OCI-LY3 (cell line): ENCODE results near the gene PABPN1.

Experiments used
- H2AFZ ChIP-seq: fragments of 200-600, 300-600 bp; shearing (Covaris generic); 2 replicates; pipeline ENCODE4 v1.6.0; 2014; ENCODE audit warnings: antibody characterized with exemption, low read depth, low read length
- H3K27ac ChIP-seq: fragments of 200-600, 300-600 bp; sonication (generic); 2 replicates; pipeline ENCODE4 v1.5.1; 2014; ENCODE audit warnings: mild to moderate bottlenecking, low read length, moderate library complexity, mixed read lengths
- H3K27me3 ChIP-seq: fragments of 200-600, 300-600 bp; sonication (generic); 2 replicates; pipeline ENCODE4 v1.6.1; 2014; ENCODE audit warnings: low read depth, low read length, mixed read lengths
- H3K36me3 ChIP-seq: fragments of 200-600, 300-600 bp; sonication (generic); replicated peaks from 2 replicates; pipeline ENCODE3; 2014; ENCODE audit warnings: low read depth, low read length, mixed read lengths
- H3K4me1 ChIP-seq: fragments of 300-600, 200-600 bp; sonication (generic); 2 replicates; pipeline ENCODE4 v1.6.1; 2014; ENCODE audit warnings: low read length, mixed read lengths
- H3K4me2 ChIP-seq: fragments of 200-600, 300-600 bp; sonication (generic); 2 replicates; pipeline ENCODE4 v1.6.1; 2014; ENCODE audit warnings: low read length, mixed read lengths
- H3K4me3 ChIP-seq: fragments of 300-600, 200-600 bp; sonication (generic); 2 replicates; pipeline ENCODE4 v1.5.1; 2014; ENCODE audit warnings: antibody characterized with exemption, mild to moderate bottlenecking, low read length, moderate library complexity
- H3K79me2 ChIP-seq: fragments of 300-600, 200-600 bp; shearing (Covaris generic); 2 replicates; pipeline ENCODE4 v1.6.1; 2014; ENCODE audit warnings: mild to moderate bottlenecking, low read length, mixed read lengths
- H3K9ac ChIP-seq: fragments of 300-600, 200-600 bp; shearing (Covaris generic); 2 replicates; pipeline ENCODE4 v1.6.0; 2014; ENCODE audit warnings: mild to moderate bottlenecking, low read length, moderate library complexity
- H3K9me3 ChIP-seq: fragments of 200-600, 300-600 bp; shearing (Covaris generic); 2 replicates; pipeline ENCODE4 v1.6.1; 2014; ENCODE audit warnings: low read length, mixed read lengths; ENCODE audit not compliant: insufficient read depth
- H4K20me1 ChIP-seq: fragments of 200-600, 300-600 bp; sonication (generic); 2 replicates; pipeline ENCODE4 v1.6.1; 2016; ENCODE audit warnings: low read length, mixed read lengths; ENCODE audit not compliant: insufficient read depth
- CTCF ChIP-seq: fragments of 200-600, 300-600 bp; sonication (generic); IDR thresholded peaks from 2 replicates; pipeline ENCODE4 v1.5.1; 2014; ENCODE audit warnings: antibody characterized with exemption, low read length, low read depth
- EZH2phosphoT487 ChIP-seq: fragments of 200-600 bp; shearing (Covaris generic); IDR thresholded peaks from 2 replicates; pipeline ENCODE4 v1.6.1; 2018; ENCODE audit warnings: antibody characterized with exemption, mixed run types, low read depth

PABPN1 gene

DNA sequence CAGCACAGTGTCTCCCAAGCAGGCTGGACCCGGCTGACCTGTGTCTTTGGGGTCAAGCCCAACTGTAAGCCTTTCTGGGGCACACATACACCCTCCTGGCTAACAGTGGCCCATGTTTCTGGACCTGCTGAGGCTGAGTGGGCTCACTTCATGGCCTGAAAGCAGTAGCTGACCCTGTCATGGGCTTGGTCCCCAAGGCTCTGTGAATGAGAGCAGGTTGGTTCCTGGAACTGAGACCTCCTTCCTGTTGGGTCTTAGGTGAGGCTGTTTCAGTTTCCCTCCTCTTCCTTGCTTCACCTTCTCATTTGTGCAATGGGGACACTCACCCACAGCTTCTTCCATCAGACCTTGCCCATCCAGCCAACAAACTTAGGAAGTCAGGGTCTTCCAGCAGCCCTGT lies 50.6 kb downstream of the PABPN1 start:
- no peak overlapping the region for H3K27ac ChIP-seq
- no peaks in the 10 kb centered on the region for H3K9me3 ChIP-seq
- H3K4me3 ChIP-seq: no peak overlapping the region
- no peaks in the 10 kb centered on the region for H3K27me3 ChIP-seq
- H4K20me1 ChIP-seq: no peaks in the 10 kb centered on the region
- H3K36me3 ChIP-seq: no peaks in the 10 kb centered on the region
- no peak overlapping the region for H3K9ac ChIP-seq
- no peaks in the 10 kb centered on the region for H3K4me1 ChIP-seq
- TF ChIP-seq EZH2phosphoT487 (no peak), CTCF (no peak)
- no peaks in the 10 kb centered on the region for H3K79me2 ChIP-seq
- H3K4me2 ChIP-seq: no peak overlapping the region
- no peak overlapping the region for H2AFZ ChIP-seq

GRCh38 chr14:23372509-23372908 lies 51.3 kb downstream of the PABPN1 start, which contains the start of gene IL25:
TSS of gene IL25 (plus strand) at chr14:23372809.
- H3K36me3 ChIP-seq: no peaks in the 10 kb centered on the region
- no peak within 1 kb of the TSS for H3K4me3 ChIP-seq
- H3K4me2 ChIP-seq: no peak within 1 kb of the TSS
- no peaks in the 10 kb centered on the region for H3K9me3 ChIP-seq
- H2AFZ ChIP-seq: no peak within 1 kb of the TSS
- no peaks in the 10 kb centered on the region for H3K27me3 ChIP-seq
- no peaks in the 10 kb centered on the region for H3K79me2 ChIP-seq
- H3K4me1 ChIP-seq: no peaks in the 10 kb centered on the region
- H3K9ac ChIP-seq: no peak within 1 kb of the TSS
- H3K27ac ChIP-seq: no peak within 1 kb of the TSS
- H4K20me1 ChIP-seq: no peaks in the 10 kb centered on the region
- no peak for TF ChIP-seq CTCF
- no peak for TF ChIP-seq EZH2phosphoT487

- TF ChIP-seq EZH2phosphoT487: no peak
- TF ChIP-seq CTCF: no peak
- H3K9ac ChIP-seq: no peak overlapping the region
- no peaks in the 10 kb centered on the region for H4K20me1 ChIP-seq
- no peak overlapping the region for H3K27ac ChIP-seq
- no peaks in the 10 kb centered on the region for H3K4me1 ChIP-seq
- H3K4me2 ChIP-seq: no peak overlapping the region
- H3K79me2 ChIP-seq: no peaks in the 10 kb centered on the region
- H3K27me3 ChIP-seq: no peaks in the 10 kb centered on the region; the same call in 1 of the 2 replicates
- no peak overlapping the region for H3K4me3 ChIP-seq
- no peaks in the 10 kb centered on the region for H3K36me3 ChIP-seq
- no peaks in the 10 kb centered on the region for H3K9me3 ChIP-seq
- H2AFZ ChIP-seq: no peak overlapping the region
Observed at GRCh38 chr14:23373041-23373440, 51.8 kb downstream of the PABPN1 start.
